Upper lobe of left lung (tissue), 4 donors: ENCODE results near the gene GOLPH3.

Source experiments
- CTCF ChIP-seq, 6 experiments: fragments of 450-650 bp in 4 of 6; fragments of 200-600 bp in 2 of 6; sonication (generic) in 2 of 6; IDR thresholded peaks; one replicate each; pipeline ENCODE4 v1.5.1; 2016 to 2019; ENCODE audit warnings: antibody characterized with exemption in 6 of 6
- EP300 ChIP-seq, 4 donors: sonication (generic); formaldehyde crosslinking; IDR thresholded peaks; one replicate each; pipeline ENCODE4 v1.5.1; 2017; ENCODE audit warnings: antibody characterized with exemption in 4 of 4, control low read depth in 2 of 4
- POLR2A ChIP-seq, 4 donors: fragments of 450-650 bp; IDR thresholded peaks; one replicate each; pipeline ENCODE4 v1.5.1; 2016 to 2017; ENCODE audit warnings: antibody characterized with exemption in 4 of 4, mild to moderate bottlenecking in 2 of 4
- POLR2AphosphoS5 ChIP-seq, 2 donors: sonication (generic); formaldehyde crosslinking; IDR thresholded peaks; one replicate each; pipeline ENCODE4 v1.5.1; 2017; ENCODE audit warnings: antibody characterized with exemption in 2 of 2

DNA sequence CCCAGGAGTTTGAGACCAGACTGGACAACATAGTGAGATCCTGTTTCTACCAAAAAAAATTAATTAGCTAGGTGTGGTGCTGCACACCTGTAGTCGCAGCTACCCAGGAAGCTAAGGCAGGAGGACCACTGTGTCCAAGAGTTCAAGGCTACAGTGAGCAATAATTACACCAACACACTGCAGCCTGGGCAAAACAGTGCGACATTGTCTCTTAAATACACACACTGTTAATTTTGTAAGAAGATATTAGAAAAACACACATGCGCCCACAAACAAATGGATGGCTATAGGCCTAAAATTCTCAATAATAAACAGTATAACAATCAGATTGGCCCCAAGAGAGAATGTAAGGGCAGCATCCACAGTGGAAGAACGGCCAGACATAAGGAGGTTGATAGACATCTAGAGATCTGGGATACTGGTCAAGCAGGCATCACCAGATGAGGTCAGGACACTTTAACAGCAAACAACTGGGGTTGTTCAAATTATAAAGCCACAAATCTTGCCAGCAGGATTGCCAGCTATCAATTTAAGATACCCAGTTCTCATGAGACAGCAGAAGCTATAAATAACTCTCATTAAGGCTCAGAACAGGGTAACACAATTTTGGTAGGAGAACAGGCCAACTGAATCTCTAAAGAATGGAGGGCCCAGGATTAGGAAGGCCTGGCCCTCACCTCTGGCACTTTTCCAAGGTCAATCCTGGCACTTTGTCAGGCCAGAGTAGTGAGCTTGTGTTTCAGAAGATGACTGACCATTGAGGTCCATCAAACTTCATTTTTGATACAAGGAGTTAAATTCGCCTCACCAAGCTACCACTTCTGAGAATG, 29.5 kb downstream of the GOLPH3 start:
- no peak for TF ChIP-seq POLR2A (IDR thresholded peaks at IDR 0.05)
- TF ChIP-seq CTCF (IDR thresholded peaks at IDR 0.05) = no peak
- TF ChIP-seq POLR2AphosphoS5 (IDR thresholded peaks at IDR 0.05) = no peak
- TF ChIP-seq EP300 (IDR thresholded peaks at IDR 0.05) = no peak
